ENCODE data around the gene SPATS2.

SPATS2 gene

DNA sequence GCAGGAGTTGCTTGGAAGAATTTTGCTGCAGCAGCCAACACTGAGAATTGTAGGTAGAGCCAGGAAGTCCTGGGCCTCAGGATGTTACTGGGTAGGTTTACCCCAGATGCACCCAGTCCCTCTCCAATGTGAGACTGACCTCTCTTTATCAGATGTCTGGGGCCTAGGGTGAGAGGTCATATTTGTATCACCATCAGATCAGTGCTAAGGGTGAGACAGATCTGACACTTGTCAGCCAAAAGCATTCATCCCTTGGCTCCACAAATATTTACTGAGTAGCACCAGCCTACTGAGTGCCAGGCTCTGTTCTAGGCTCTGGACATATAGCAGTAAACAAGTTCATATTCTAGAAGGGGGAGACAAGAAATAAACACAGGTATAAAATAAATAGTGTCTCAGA lies 39.9 kb upstream of the SPATS2 start:
- no peaks in the 10 kb centered on the region for H3K9me2 ChIP-seq (replicated peaks; ENCODE audit: control insufficient read depth, low read length)
- H3K27me3 ChIP-seq (ENCODE audit: control insufficient read depth, low read length), result no peaks in the 10 kb centered on the region
- H3K4me1 ChIP-seq (ENCODE audit: control insufficient read depth, low read length), result peaks cover 11% of the 10 kb centered on the region
- peaks cover 69% of the 10 kb centered on the region for H3K36me3 ChIP-seq (ENCODE audit: control insufficient read depth, low read length)
- H3K4me3 ChIP-seq (ENCODE audit: low read length), result no peak overlapping the region
- no peaks in the 10 kb centered on the region for H3K9me3 ChIP-seq (ENCODE audit: control insufficient read depth, insufficient read depth, low read length)
- H3K79me2 ChIP-seq (ENCODE audit: control insufficient read depth, low read length), result peaks cover 23% of the 10 kb centered on the region
- peaks cover 1% of the 10 kb centered on the region; the same call in 1 of the 2 replicates for H3F3A ChIP-seq (ENCODE audit: control insufficient read depth, insufficient read depth)
- H3K4me2 ChIP-seq (ENCODE audit: low read length), result no peak overlapping the region
- TF ChIP-seq, protein P1, sequence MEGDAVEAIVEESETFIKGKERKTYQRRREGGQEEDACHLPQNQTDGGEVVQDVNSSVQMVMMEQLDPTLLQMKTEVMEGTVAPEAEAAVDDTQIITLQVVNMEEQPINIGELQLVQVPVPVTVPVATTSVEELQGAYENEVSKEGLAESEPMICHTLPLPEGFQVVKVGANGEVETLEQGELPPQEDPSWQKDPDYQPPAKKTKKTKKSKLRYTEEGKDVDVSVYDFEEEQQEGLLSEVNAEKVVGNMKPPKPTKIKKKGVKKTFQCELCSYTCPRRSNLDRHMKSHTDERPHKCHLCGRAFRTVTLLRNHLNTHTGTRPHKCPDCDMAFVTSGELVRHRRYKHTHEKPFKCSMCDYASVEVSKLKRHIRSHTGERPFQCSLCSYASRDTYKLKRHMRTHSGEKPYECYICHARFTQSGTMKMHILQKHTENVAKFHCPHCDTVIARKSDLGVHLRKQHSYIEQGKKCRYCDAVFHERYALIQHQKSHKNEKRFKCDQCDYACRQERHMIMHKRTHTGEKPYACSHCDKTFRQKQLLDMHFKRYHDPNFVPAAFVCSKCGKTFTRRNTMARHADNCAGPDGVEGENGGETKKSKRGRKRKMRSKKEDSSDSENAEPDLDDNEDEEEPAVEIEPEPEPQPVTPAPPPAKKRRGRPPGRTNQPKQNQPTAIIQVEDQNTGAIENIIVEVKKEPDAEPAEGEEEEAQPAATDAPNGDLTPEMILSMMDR (IDR thresholded peaks at IDR 0.05; ENCODE audit: low read depth, low read length, poor library complexity, severe bottlenecking), result no peak
- TF ChIP-seq EZH2phosphoT487 (IDR thresholded peaks at IDR 0.05; ENCODE audit: borderline replicate concordance, low read length), result no peak
- H3K27ac ChIP-seq (ENCODE audit: low read depth, low read length), result no peak overlapping the region
- no peaks in the 10 kb centered on the region for H4K20me1 ChIP-seq (ENCODE audit: control insufficient read depth, insufficient read depth, low read depth, low read length)

DNA sequence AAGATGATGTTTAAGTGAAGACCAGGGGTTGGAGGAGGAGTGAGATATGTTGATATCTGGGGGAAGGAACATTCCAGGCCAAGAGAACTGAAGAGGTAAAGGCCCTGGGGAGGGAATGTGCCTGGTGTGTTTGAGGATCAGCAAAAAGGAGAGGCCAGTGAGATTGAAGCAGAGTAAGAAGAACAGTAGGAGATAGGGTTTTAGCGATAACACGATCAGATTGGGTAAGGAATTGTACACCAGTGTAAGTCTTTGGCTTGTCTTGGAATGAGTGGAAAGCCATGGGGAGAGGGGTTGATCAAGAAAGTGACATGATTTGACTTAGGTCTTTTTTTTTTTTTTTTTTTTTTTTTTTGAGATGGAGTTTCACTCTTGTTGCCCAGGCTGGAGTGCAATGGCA lies 39.4 kb upstream of the SPATS2 start:
- TF ChIP-seq EZH2phosphoT487 (IDR thresholded peaks at IDR 0.05; ENCODE audit: borderline replicate concordance, low read length), result no peak
- TF ChIP-seq, protein P1 (IDR thresholded peaks at IDR 0.05; ENCODE audit: low read depth, low read length, poor library complexity, severe bottlenecking), result no peak
- peaks cover 23% of the 10 kb centered on the region for H3K79me2 ChIP-seq (ENCODE audit: control insufficient read depth, low read length)
- H3K9me2 ChIP-seq (replicated peaks; ENCODE audit: control insufficient read depth, low read length), result no peaks in the 10 kb centered on the region
- H3K27ac ChIP-seq (ENCODE audit: low read depth, low read length), result no peak overlapping the region
- H3K27me3 ChIP-seq (ENCODE audit: control insufficient read depth, low read length), result no peaks in the 10 kb centered on the region
- no peaks in the 10 kb centered on the region for H3K9me3 ChIP-seq (ENCODE audit: control insufficient read depth, insufficient read depth, low read length)
- no peaks in the 10 kb centered on the region for H4K20me1 ChIP-seq (ENCODE audit: control insufficient read depth, insufficient read depth, low read depth, low read length)
- H3K4me2 ChIP-seq (ENCODE audit: low read length), result no peak overlapping the region
- peaks cover 69% of the 10 kb centered on the region for H3K36me3 ChIP-seq (ENCODE audit: control insufficient read depth, low read length)
- H3K4me1 ChIP-seq (ENCODE audit: control insufficient read depth, low read length), result peaks cover 10% of the 10 kb centered on the region; the same call in 1 of the 2 replicates
- no peak overlapping the region for H3K4me3 ChIP-seq (ENCODE audit: low read length)
- peaks cover 2% of the 10 kb centered on the region; the same call in 1 of the 2 replicates for H3F3A ChIP-seq (ENCODE audit: control insufficient read depth, insufficient read depth)

DNA sequence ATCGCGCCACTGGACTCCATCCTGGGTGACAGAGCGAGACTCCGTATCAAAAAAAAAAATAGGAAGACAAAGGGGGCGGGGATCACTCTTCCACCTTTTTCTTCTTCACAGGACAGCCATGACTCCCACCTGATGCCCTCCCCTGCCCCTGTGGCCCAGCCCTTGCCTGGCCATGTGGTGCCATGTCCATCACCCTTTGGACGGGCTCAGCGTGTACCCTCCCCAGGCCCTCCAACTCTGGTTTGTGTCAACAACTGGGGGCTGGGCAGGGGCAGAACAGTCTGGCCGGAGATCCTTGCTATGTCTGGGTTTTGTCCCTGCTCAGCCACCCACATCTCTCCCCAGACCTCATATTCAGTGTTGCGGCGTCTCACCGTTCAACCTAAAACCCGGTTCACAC lies 38.4 kb upstream of the SPATS2 start:
- Histone ChIP-seq H3K4me2 (ENCODE audit: low read length) (no peak overlapping the region), H3K79me2 (ENCODE audit: control insufficient read depth, low read length) (peaks cover 15% of the 10 kb centered on the region), H3F3A (ENCODE audit: control insufficient read depth, insufficient read depth) (peaks cover 2% of the 10 kb centered on the region; the same call in 1 of the 2 replicates), H4K20me1 (ENCODE audit: control insufficient read depth, insufficient read depth, low read depth, low read length) (no peaks in the 10 kb centered on the region), H3K4me3 (ENCODE audit: low read length) (no peak overlapping the region), H3K9me2 (replicated peaks; ENCODE audit: control insufficient read depth, low read length) (no peaks in the 10 kb centered on the region), H3K36me3 (ENCODE audit: control insufficient read depth, low read length) (peaks cover 63% of the 10 kb centered on the region), H3K27me3 (ENCODE audit: control insufficient read depth, low read length) (no peaks in the 10 kb centered on the region), H3K27ac (ENCODE audit: low read depth, low read length) (no peak overlapping the region), H3K9me3 (ENCODE audit: control insufficient read depth, insufficient read depth, low read length) (no peaks in the 10 kb centered on the region), H3K4me1 (ENCODE audit: control insufficient read depth, low read length) (peaks cover 9% of the 10 kb centered on the region; the same call in 1 of the 2 replicates)
- TF ChIP-seq, protein P1 (IDR thresholded peaks at IDR 0.05; ENCODE audit: low read depth, low read length, poor library complexity, severe bottlenecking), result no peak
- TF ChIP-seq EZH2phosphoT487 (IDR thresholded peaks at IDR 0.05; ENCODE audit: borderline replicate concordance, low read length), result no peak
